H1 (cell line): Measurements from ENCODE around the gene MRPS15. TPM values are rescaled to one million over a fixed set of nuclear protein-coding genes. Genes with fewer than 3 reads are reported as not detected.

ENCODE experiments used
- CTCF ChIA-PET: fragments of 300-600 bp; sonication (Branson Sonifier 250); formaldehyde crosslinking; loops from one replicate; lab custom pipeline; 2021; ENCODE audit not compliant: partially characterized antibody; lab: Charles Lee
- POLR2A ChIA-PET: fragments of 300-600 bp; sonication (Branson Sonifier 250); formaldehyde crosslinking; loops from one replicate; lab custom pipeline; 2021; ENCODE audit warnings: inconsistent platforms; ENCODE audit not compliant: partially characterized antibody; lab: Charles Lee
- DNase-seq, 2 experiments: peaks; one replicate each; pipeline versions ENCODE4 v3.0.0 to v3.0.0-alpha.2; 2010 to 2022; ENCODE audit warnings: low spot score in 2 of 2, low read depth in 1 of 2, mixed read lengths in 1 of 2
- FAIRE-seq: peaks from 2 replicates; lab custom pipeline; 2011; peaks lifted over from hg19 to GRCh38; lab: Jason Lieb, UNC
- H2AFZ ChIP-seq: 2 replicates; pipeline ENCODE4 v1.8.1; 2012; ENCODE audit warnings: low read length, inconsistent platforms
- H2AK5ac ChIP-seq: 2 replicates; pipeline ENCODE4 v1.6.1; 2013; ENCODE audit warnings: low read depth, low read length
- H2BK120ac ChIP-seq: replicated peaks from 2 replicates; pipeline ENCODE3; 2013; ENCODE audit warnings: low read depth, low read length, inconsistent platforms
- H2BK12ac ChIP-seq: 2 replicates; pipeline ENCODE4 v1.6.1; 2013; ENCODE audit warnings: low read depth, low read length
- H2BK15ac ChIP-seq: 2 replicates; pipeline ENCODE4 v1.6.1; 2013; ENCODE audit warnings: low read length
- H2BK20ac ChIP-seq: 2 replicates; pipeline ENCODE4 v1.6.1; 2013; ENCODE audit warnings: low read length
- H2BK5ac ChIP-seq: 2 replicates; pipeline ENCODE4 v1.6.1; 2013; ENCODE audit warnings: low read depth, low read length
- H3K14ac ChIP-seq: 2 replicates; pipeline ENCODE4 v1.6.1; 2013; ENCODE audit warnings: inconsistent platforms; ENCODE audit not compliant: insufficient read length
- H3K18ac ChIP-seq: 2 replicates; pipeline ENCODE4 v1.6.1; 2013; ENCODE audit warnings: low read length; ENCODE audit errors: extremely low read depth
- H3K23ac ChIP-seq: 2 replicates; pipeline ENCODE4 v1.6.1; 2013; ENCODE audit warnings: inconsistent platforms; ENCODE audit not compliant: insufficient read length
- H3K23me2 ChIP-seq: 2 replicates; pipeline ENCODE4 v1.6.1; 2013; ENCODE audit warnings: low read depth, low read length
- H3K27ac ChIP-seq: 2 replicates; pipeline ENCODE4 v1.6.1; 2011; ENCODE audit warnings: low read depth, low read length, inconsistent platforms
- H3K27me3 ChIP-seq, 4 experiments: replicated peaks in 1 of 4; 1 replicate in 1 of 4; 2 replicates in 3 of 4; pipeline versions ENCODE4 v1.6.1 to v1.8.1; 2011 to 2013; ENCODE audit warnings: low read length in 3 of 4, mild to moderate bottlenecking in 3 of 4, inconsistent platforms in 2 of 4, mixed read lengths in 2 of 4, moderate library complexity in 1 of 4; ENCODE audit not compliant: control insufficient read depth in 3 of 4, insufficient read depth in 3 of 4; ENCODE audit errors: extremely low read depth in 1 of 4
- H3K36me3 ChIP-seq, 4 experiments: 2 replicates each; pipeline versions ENCODE4 v1.6.1 to v1.8.1; 2011 to 2013; ENCODE audit warnings: mild to moderate bottlenecking in 4 of 4, low read length in 3 of 4, moderate library complexity in 2 of 4, control low read depth in 1 of 4, inconsistent platforms in 1 of 4; ENCODE audit not compliant: insufficient read depth in 4 of 4, control insufficient read depth in 2 of 4
- H3K4ac ChIP-seq: replicated peaks from 2 replicates; pipeline ENCODE3; 2013; ENCODE audit warnings: low read length, low read depth, mixed read lengths, inconsistent platforms; ENCODE audit not compliant: insufficient read length
- H3K4me1 ChIP-seq, 4 experiments: replicated peaks in 1 of 4; 1 replicate in 1 of 4; 2 replicates in 3 of 4; pipeline versions ENCODE4 v1.6.1 to v1.8.1; 2011 to 2013; ENCODE audit warnings: low read length in 3 of 4, inconsistent platforms in 2 of 4, mixed read lengths in 1 of 4; ENCODE audit not compliant: insufficient read depth in 4 of 4, control insufficient read depth in 3 of 4
- H3K4me2 ChIP-seq, 2 experiments: 2 replicates each; pipeline versions ENCODE4 v1.6.1 to v1.8.1; 2011 to 2013; ENCODE audit warnings: low read depth in 2 of 2, low read length in 2 of 2, control low read depth in 1 of 2, inconsistent platforms in 1 of 2, mild to moderate bottlenecking in 1 of 2; ENCODE audit not compliant: insufficient read depth in 1 of 2
- H3K4me3 ChIP-seq, 4 experiments: fragments of 200-600, 300-600 bp in 1 of 4; sonication (generic), shearing (Covaris generic), sonication (Bioruptor Twin) in 1 of 4; 2 replicates each; pipeline versions ENCODE4 v1.5.1 to v1.8.1; 2011 to 2016; ENCODE audit warnings: low read length in 4 of 4, low read depth in 3 of 4, control low read depth in 2 of 4, inconsistent platforms in 2 of 4, mild to moderate bottlenecking in 2 of 4, mixed read lengths in 1 of 4, moderate library complexity in 1 of 4; ENCODE audit not compliant: insufficient read depth in 2 of 4; ENCODE audit errors: extremely low read depth in 1 of 4
- H3K56ac ChIP-seq: replicated peaks from 2 replicates; pipeline ENCODE3; 2013; ENCODE audit warnings: low read depth, mild to moderate bottlenecking, mixed read lengths, low read length, inconsistent platforms; ENCODE audit not compliant: insufficient read length
- H3K79me1 ChIP-seq: 2 replicates; pipeline ENCODE4 v1.6.1; 2013; ENCODE audit warnings: low read depth, low read length, control low read depth
- H3K79me2 ChIP-seq, 2 experiments: 2 replicates each; pipeline versions ENCODE4 v1.6.1 to v1.8.1; 2012 to 2013; ENCODE audit warnings: low read length in 2 of 2, mild to moderate bottlenecking in 2 of 2, inconsistent platforms in 1 of 2; ENCODE audit not compliant: insufficient read depth in 2 of 2, control insufficient read depth in 1 of 2
- H3K9ac ChIP-seq, 4 experiments: replicated peaks in 1 of 4; 1 replicate in 1 of 4; 2 replicates in 3 of 4; pipeline versions ENCODE4 v1.6.1 to v1.8.1; 2011 to 2013; ENCODE audit warnings: low read depth in 3 of 4, low read length in 3 of 4, control low read depth in 2 of 4, mild to moderate bottlenecking in 2 of 4, moderate library complexity in 2 of 4, inconsistent platforms in 1 of 4; ENCODE audit errors: extremely low read depth in 1 of 4
- H3K9me3 ChIP-seq, 2 experiments: 2 replicates each; pipeline versions ENCODE4 v1.6.1 to v1.8.1; 2012 to 2013; ENCODE audit warnings: mild to moderate bottlenecking in 2 of 2, moderate library complexity in 2 of 2, control low read depth in 1 of 2, inconsistent platforms in 1 of 2, low read depth in 1 of 2, low read length in 1 of 2, mixed read lengths in 1 of 2; ENCODE audit not compliant: insufficient read depth in 2 of 2
- H4K20me1 ChIP-seq, 2 experiments: replicated peaks in 1 of 2; 2 replicates each; pipeline versions ENCODE3 to v1.8.1; 2011 to 2013; ENCODE audit warnings: inconsistent platforms in 2 of 2, low read length in 2 of 2, mild to moderate bottlenecking in 1 of 2; ENCODE audit not compliant: insufficient read depth in 2 of 2, control insufficient read depth in 1 of 2
- H4K5ac ChIP-seq: 2 replicates; pipeline ENCODE4 v1.6.1; 2013; ENCODE audit warnings: low read length, low read depth, mixed read lengths, inconsistent platforms; ENCODE audit not compliant: insufficient read length
- H4K8ac ChIP-seq: 2 replicates; pipeline ENCODE4 v1.8.0; 2013; ENCODE audit warnings: mild to moderate bottlenecking, moderate library complexity, low read length, inconsistent platforms; ENCODE audit not compliant: insufficient read depth; ENCODE audit errors: extremely low read depth
- H4K91ac ChIP-seq: replicated peaks from 2 replicates; pipeline ENCODE3; 2013; ENCODE audit warnings: low read length, mixed read lengths, inconsistent platforms; ENCODE audit not compliant: insufficient read length
- CBX8 ChIP-seq: fragments of 300-800, 300-1000 bp; sonication (generic); IDR thresholded peaks from 2 replicates; pipeline ENCODE4 v1.7.1; 2016; ENCODE audit warnings: low read depth, low read length, borderline replicate concordance
- EP300 ChIP-seq, 2 experiments: IDR thresholded peaks; 1 replicate in 1 of 2; 2 replicates in 1 of 2; pipeline ENCODE4 v1.6.1; 2011 to 2012; ENCODE audit warnings: low read depth in 2 of 2, low read length in 2 of 2, mild to moderate bottlenecking in 2 of 2, borderline replicate concordance in 1 of 2, inconsistent platforms in 1 of 2, moderate library complexity in 1 of 2
- HDAC6 ChIP-seq: IDR thresholded peaks from one replicate; pipeline ENCODE4 v1.7.1; 2012; ENCODE audit warnings: low read depth, mild to moderate bottlenecking, inconsistent platforms, low read length, moderate library complexity
- KDM1A ChIP-seq: fragments of 200-600, 300-600 bp; sonication (generic); IDR thresholded peaks from 2 replicates; pipeline ENCODE4 v1.7.1; 2016; ENCODE audit warnings: mild to moderate bottlenecking, low read length, borderline replicate concordance
- KDM4A ChIP-seq: IDR thresholded peaks from one replicate; pipeline ENCODE4 v1.7.1; 2012; ENCODE audit warnings: low read depth, mild to moderate bottlenecking, moderate library complexity, low read length, inconsistent platforms; ENCODE audit not compliant: severe bottlenecking
- NRF1 ChIP-seq: IDR thresholded peaks from 2 replicates; pipeline ENCODE4 v1.6.1; 2011; ENCODE audit warnings: mild to moderate bottlenecking, low read depth, low read length, improper control_type of control experiment
- RAD21 ChIP-seq, 2 experiments: IDR thresholded peaks in 1 of 2; conservative IDR thresholded peaks in 1 of 2; 2 replicates each; pipeline ENCODE4 v1.6.1; 2011; ENCODE audit warnings: low read depth in 2 of 2, low read length in 2 of 2, improper control_type of control experiment in 1 of 2, inconsistent platforms in 1 of 2, mild to moderate bottlenecking in 1 of 2, moderate library complexity in 1 of 2
- RBBP5 ChIP-seq: IDR thresholded peaks from 2 replicates; pipeline ENCODE4 v1.7.1; 2012; ENCODE audit warnings: low read depth, mild to moderate bottlenecking, inconsistent platforms, low read length, moderate library complexity, borderline replicate concordance
- RNF2 ChIP-seq: fragments of 200-900, 300-1000 bp; sonication (generic); IDR thresholded peaks from 2 replicates; pipeline ENCODE4 v1.7.1; 2016; ENCODE audit warnings: borderline replicate concordance, low read depth, mild to moderate bottlenecking, antibody characterized with exemption, low read length; ENCODE audit not compliant: poor library complexity, severe bottlenecking; ENCODE audit errors: missing control alignments
- SIX5 ChIP-seq: IDR thresholded peaks from 2 replicates; pipeline ENCODE4 v1.6.1; 2011; ENCODE audit warnings: mild to moderate bottlenecking, low read depth, low read length
- TEAD4 ChIP-seq: IDR thresholded peaks from 2 replicates; pipeline ENCODE4 v1.6.1; 2012; ENCODE audit warnings: low read depth, low read length, inconsistent platforms, mixed read lengths
- WGBS, 2 experiments: shearing (Covaris generic) in 1 of 2; methylation state at CpG; one replicate each; pipeline versions ENCODE4 v1.1.6 to v1.1.7; 2013 to 2015; ENCODE audit warnings: low lambda C conversion rate in 2 of 2, mixed read lengths in 2 of 2, inconsistent platforms in 1 of 2, low coverage in 1 of 2, missing lambda C conversion rate in 1 of 2; ENCODE audit not compliant: insufficient replicate concordance in 2 of 2, insufficient coverage in 1 of 2, insufficient read length in 1 of 2; ENCODE audit errors: extremely low coverage in 1 of 2, missing lambda C conversion rate in 1 of 2; 5-methylcytosine and 5-hydroxymethylcytosine counted together
- polyA plus RNA-seq, 7 experiments: library from polyadenylated mRNA; depleted of rRNA in 3 of 7; stranded (reverse) in 5 of 7; unstranded in 2 of 7; fragments of >200 nt in 5 of 7; fragments of 200-250 nt in 2 of 7; gene quantifications; 1 replicate in 5 of 7; 2 replicates in 1 of 7; 4 replicates in 1 of 7; pipeline versions ENCODE4 v1.2.1 to v1.2.3, GENCODE V29; 2011 to 2013; ENCODE audit warnings: missing spikeins in 2 of 7, mixed read lengths in 2 of 7
- total RNA-seq: library from RNA; stranded (reverse); fragmentation: NEBNext Ultra II Directional; extraction: Animal tissue kit (Norgen Biotek cat#: 25700); gene quantifications from 2 replicates; pipeline ENCODE4 v1.2.1, GENCODE V29; 2021

The MRPS15 gene
- total and polyA plus RNA-seq, 2 of the 8 experiments (the other 6 are each of a cell fraction or from before 2014, with no cell fraction given): 53.6 to 129 TPM

GRCh38 chr1:36475910-36476604 lies 11.9 kb upstream of the MRPS15 start:
- Histone ChIP-seq H4K5ac (no peak overlapping the region), H4K91ac (no peak overlapping the region), H2AFZ (0 out of 2 replicates have a peak overlapping the region, but pooled peaks have one; percentile 71), H3K79me1 (no peaks in the 10 kb centered on the region), H3K18ac (no peak overlapping the region), H4K20me1 (no peaks in the 10 kb centered on the region), H3K56ac (no peak overlapping the region), H3K79me2 (no peaks in the 10 kb centered on the region), H3K4ac (no peak overlapping the region), H2AK5ac (no peak overlapping the region), H3K9me3 (no peaks in the 10 kb centered on the region), H3K27ac (no peak overlapping the region), H3K36me3 (no peaks in the 10 kb centered on the region), H3K23me2 (no peaks in the 10 kb centered on the region), H3K4me2 (no peak overlapping the region), H3K27me3 (0 out of 7 replicates have a peak, but pooled peaks cover 0 to 2% (median 0%) of the 10 kb centered on the region in 4 experiments), H2BK5ac (no peak overlapping the region), H2BK12ac (no peak overlapping the region), H3K4me1 (no peaks in the 10 kb centered on the region), H3K23ac (no peak overlapping the region), H3K9ac (no peak overlapping the region), H3K14ac (no peak overlapping the region), H2BK120ac (no peak overlapping the region), H3K4me3 (no peak overlapping the region), H4K8ac (no peak overlapping the region), H2BK15ac (no peak overlapping the region; the same call in 1 of the 2 replicates), H2BK20ac (no peak overlapping the region)
- WGBS, 2 experiments: 92% methylated on average over 7 of the region's 7 CpGs; no CpG with 5 or more reads in 1 of the 2 experiments
- POLR2A ChIA-PET: interaction anchor here (1.0 to 2.8 kb wide), 2 partner anchors 10 to 12 kb away, joined by 3 to 11 read pairs; partner anchors contain the start of gene MRPS15
- DNase-seq: no peak
- CTCF ChIA-PET: interaction anchor here (1.0 to 1.1 kb wide), 2 partner anchors 9 to 396 kb away, joined by 3 to 4 read pairs; no protein-coding TSS in a partner anchor
- FAIRE-seq: no peak
- TF ChIP-seq HDAC6 (no peak), RAD21 (IDR thresholded peaks at IDR 0.05 in 1 of 2, conservative IDR thresholded peaks at IDR 0.05 in 1 of 2; ENCODE audit: low read depth in 2 of 2, low read length in 2 of 2) (no peak), KDM4A (no peak), EP300 (IDR thresholded peaks at IDR 0.05; ENCODE audit: borderline replicate concordance in 1 of 2, low read depth in 2 of 2, low read length in 2 of 2) (no peak), RNF2 (no peak), KDM1A (no peak), RBBP5 (no peak), SIX5 (no peak), NRF1 (no peak), TEAD4 (no peak), CBX8 (no peak)
